Measurements from ENCODE around the gene ERLEC1. TPM values are rescaled to one million over a fixed set of nuclear protein-coding genes. Genes with fewer than 3 reads are reported as not detected.

ERLEC1 gene
- polyA plus RNA-seq, 1 donor from 2014 or later = 88.6 TPM

GRCh38 chr2:53784436-53784835 lies 2.4 kb upstream of the ERLEC1 start:
- Histone ChIP-seq H3K9me3 (ENCODE audit: low read length) (no peaks in the 10 kb centered on the region), H2AFZ (ENCODE audit: low read depth, low read length) (no peak overlapping the region), H4K20me1 (ENCODE audit: insufficient read depth) (no peaks in the 10 kb centered on the region), H3K9ac (ENCODE audit: low read length) (no peak overlapping the region), H3K4me2 (ENCODE audit: low read length) (peak overlapping the region; percentile 1), H3K79me2 (replicated peaks; ENCODE audit: insufficient read depth, low read length) (peaks cover 82% of the 10 kb centered on the region), H3K27ac (ENCODE audit: low read length) (no peak overlapping the region), H3K27me3 (ENCODE audit: insufficient read depth, low read depth, low read length) (no peaks in the 10 kb centered on the region), H3K36me3 (ENCODE audit: insufficient read depth, low read length) (no peaks in the 10 kb centered on the region), H3K4me3 (ENCODE audit: low read length) (peak overlapping the region; percentile 76), H3K9me2 (ENCODE audit: insufficient read depth, low read length) (no peaks in the 10 kb centered on the region), H3F3A (ENCODE audit: insufficient read depth, low read length, poor library complexity, severe bottlenecking) (no peaks in the 10 kb centered on the region)
- TF ChIP-seq CTCF (IDR thresholded peaks at IDR 0.05; ENCODE audit: poor library complexity, severe bottlenecking) (no peak), POLR2AphosphoS5 (IDR thresholded peaks at IDR 0.05) (no peak), EZH2 (IDR thresholded peaks at IDR 0.05; ENCODE audit: borderline replicate concordance, insufficient read depth, low read length, poor library complexity, severe bottlenecking) (no peak), REST (IDR thresholded peaks at IDR 0.05; ENCODE audit: borderline replicate concordance) (no peak), MXI1 (conservative IDR thresholded peaks at IDR 0.05; ENCODE audit: poor library complexity, severe bottlenecking) (no peak), RAD21 (conservative IDR thresholded peaks at IDR 0.05) (no peak), TAF1 (IDR thresholded peaks at IDR 0.05; ENCODE audit: low read depth) (no peak), EP300 (conservative IDR thresholded peaks at IDR 0.05; ENCODE audit: poor library complexity, severe bottlenecking) (no peak), SMC3 (conservative IDR thresholded peaks at IDR 0.05; ENCODE audit: poor library complexity) (no peak)

- Histone ChIP-seq H3K36me3 (ENCODE audit: insufficient read depth, low read length) (no peaks in the 10 kb centered on the region), H3K27me3 (ENCODE audit: insufficient read depth, low read depth, low read length) (no peaks in the 10 kb centered on the region), H3K4me2 (ENCODE audit: low read length) (peak overlapping the region; percentile 97), H3K9me2 (ENCODE audit: insufficient read depth, low read length) (no peaks in the 10 kb centered on the region), H3K79me2 (replicated peaks; ENCODE audit: insufficient read depth, low read length) (peaks cover 80% of the 10 kb centered on the region), H3K4me3 (ENCODE audit: low read length) (peak overlapping the region; percentile 76), H4K20me1 (ENCODE audit: insufficient read depth) (no peaks in the 10 kb centered on the region), H3K27ac (ENCODE audit: low read length) (no peak overlapping the region), H3K9me3 (ENCODE audit: low read length) (no peaks in the 10 kb centered on the region), H3K9ac (ENCODE audit: low read length) (peak overlapping the region; percentile 91), H3F3A (ENCODE audit: insufficient read depth, low read length, poor library complexity, severe bottlenecking) (no peaks in the 10 kb centered on the region), H2AFZ (ENCODE audit: low read depth, low read length) (no peak overlapping the region)
- TF ChIP-seq CTCF (IDR thresholded peaks at IDR 0.05; ENCODE audit: poor library complexity, severe bottlenecking) = no peak
- no peak for TF ChIP-seq EP300 (conservative IDR thresholded peaks at IDR 0.05; ENCODE audit: poor library complexity, severe bottlenecking)
- TF ChIP-seq SMC3 (conservative IDR thresholded peaks at IDR 0.05; ENCODE audit: poor library complexity) = no peak
- no peak for TF ChIP-seq POLR2AphosphoS5 (IDR thresholded peaks at IDR 0.05)
- no peak for TF ChIP-seq MXI1 (conservative IDR thresholded peaks at IDR 0.05; ENCODE audit: poor library complexity, severe bottlenecking)
- no peak for TF ChIP-seq REST (IDR thresholded peaks at IDR 0.05; ENCODE audit: borderline replicate concordance)
These were observed 1.5 kb upstream of the ERLEC1 start for GRCh38 chr2:53785366-53785765.

Measured in neural cell (in vitro differentiated cells).